ENCODE data around the gene COL23A1. TPM values are rescaled to one million over a fixed set of nuclear protein-coding genes. Genes with fewer than 3 reads are reported as not detected.

Gene COL23A1
- total and polyA plus RNA-seq, 2 donors (not counting 1 experiment from before 2014, with no cell fraction given) = not detected

- H2AFZ ChIP-seq (ENCODE audit: low read length) = no peak overlapping the region
- no peak for DNase-seq (ENCODE audit: low read depth in 2 of 2)
Observed at GRCh38 chr5:178384816-178385495, 205.2 kb downstream of the COL23A1 start.

GRCh38 chr5:178383919-178384815, 206.0 kb downstream of the COL23A1 start:
- H3K9ac ChIP-seq (ENCODE audit: insufficient read depth, low read length) = no peak overlapping the region
- TF ChIP-seq CTCF (conservative IDR thresholded peaks at IDR 0.05 in 1 of 2, IDR thresholded peaks at IDR 0.05 in 1 of 2; ENCODE audit: low read depth in 1 of 2, low read length in 2 of 2) = no peak
- no peak for TF ChIP-seq EZH2 (IDR thresholded peaks at IDR 0.05; ENCODE audit: low read length, missing control alignments)
- H3K27me3 ChIP-seq (ENCODE audit: control insufficient read depth, insufficient read depth, low read length) = no peaks in the 10 kb centered on the region
- H3K4me2 ChIP-seq (ENCODE audit: extremely low read depth, insufficient read depth, low read length) = no peak overlapping the region
- no peak overlapping the region for H3K4me3 ChIP-seq (replicated peaks in 1 of 4; ENCODE audit: control extremely low read depth in 1 of 4, insufficient read depth in 1 of 4, low read depth in 3 of 4, low read length in 4 of 4)
- no peaks in the 10 kb centered on the region for H3K36me3 ChIP-seq (ENCODE audit: control insufficient read depth, insufficient read depth, low read length)
- no peaks in the 10 kb centered on the region for H3K4me1 ChIP-seq (ENCODE audit: control insufficient read depth, extremely low read depth, insufficient read depth, low read length)
- H3K79me2 ChIP-seq (ENCODE audit: control insufficient read depth, insufficient read depth, low read length) = no peaks in the 10 kb centered on the region
- no peak for DNase-seq (ENCODE audit: low read depth in 2 of 2)
- H3K9me3 ChIP-seq (ENCODE audit: control insufficient read depth, insufficient read depth, low read depth, low read length) = no peaks in the 10 kb centered on the region
- no peak overlapping the region for H3K27ac ChIP-seq (ENCODE audit: insufficient read depth, low read length)
- no peaks in the 10 kb centered on the region for H4K20me1 ChIP-seq (ENCODE audit: control insufficient read depth, extremely low read depth, insufficient read depth, low read length)
- no peak overlapping the region for H2AFZ ChIP-seq (ENCODE audit: low read length)

More at GRCh38 chr5:178384816-178385495, 205.2 kb downstream of the COL23A1 start:
- no peaks in the 10 kb centered on the region for H3K9me3 ChIP-seq (ENCODE audit: control insufficient read depth, insufficient read depth, low read depth, low read length)
- no peak for TF ChIP-seq CTCF (conservative IDR thresholded peaks at IDR 0.05 in 1 of 2, IDR thresholded peaks at IDR 0.05 in 1 of 2; ENCODE audit: low read depth in 1 of 2, low read length in 2 of 2)
- no peak for TF ChIP-seq EZH2 (IDR thresholded peaks at IDR 0.05; ENCODE audit: low read length, missing control alignments)
- H4K20me1 ChIP-seq (ENCODE audit: control insufficient read depth, extremely low read depth, insufficient read depth, low read length) = no peaks in the 10 kb centered on the region
- no peaks in the 10 kb centered on the region for H3K79me2 ChIP-seq (ENCODE audit: control insufficient read depth, insufficient read depth, low read length)
- no peak overlapping the region for H3K4me3 ChIP-seq (replicated peaks in 1 of 4; ENCODE audit: control extremely low read depth in 1 of 4, insufficient read depth in 1 of 4, low read depth in 3 of 4, low read length in 4 of 4)
- H3K27ac ChIP-seq (ENCODE audit: insufficient read depth, low read length) = no peak overlapping the region
- H3K9ac ChIP-seq (ENCODE audit: insufficient read depth, low read length) = no peak overlapping the region
- H3K36me3 ChIP-seq (ENCODE audit: control insufficient read depth, insufficient read depth, low read length) = no peaks in the 10 kb centered on the region
- H3K4me2 ChIP-seq (ENCODE audit: extremely low read depth, insufficient read depth, low read length) = no peak overlapping the region
- H3K4me1 ChIP-seq (ENCODE audit: control insufficient read depth, extremely low read depth, insufficient read depth, low read length) = no peaks in the 10 kb centered on the region
- no peaks in the 10 kb centered on the region for H3K27me3 ChIP-seq (ENCODE audit: control insufficient read depth, insufficient read depth, low read length)

- H2AFZ ChIP-seq (ENCODE audit: low read length) = no peak overlapping the region
- H3K4me1 ChIP-seq (ENCODE audit: control insufficient read depth, extremely low read depth, insufficient read depth, low read length) = no peaks in the 10 kb centered on the region
- no peak overlapping the region for H3K4me2 ChIP-seq (ENCODE audit: extremely low read depth, insufficient read depth, low read length)
- H3K27ac ChIP-seq (ENCODE audit: insufficient read depth, low read length) = no peak overlapping the region
- H3K4me3 ChIP-seq (replicated peaks in 1 of 4; ENCODE audit: control extremely low read depth in 1 of 4, insufficient read depth in 1 of 4, low read depth in 3 of 4, low read length in 4 of 4) = no peak overlapping the region
- no peaks in the 10 kb centered on the region for H3K9me3 ChIP-seq (ENCODE audit: control insufficient read depth, insufficient read depth, low read depth, low read length)
- H4K20me1 ChIP-seq (ENCODE audit: control insufficient read depth, extremely low read depth, insufficient read depth, low read length) = no peaks in the 10 kb centered on the region
- no peaks in the 10 kb centered on the region for H3K27me3 ChIP-seq (ENCODE audit: control insufficient read depth, insufficient read depth, low read length)
- no peaks in the 10 kb centered on the region for H3K36me3 ChIP-seq (ENCODE audit: control insufficient read depth, insufficient read depth, low read length)
- DNase-seq (ENCODE audit: low read depth in 2 of 2) = no peak
- TF ChIP-seq EZH2 (IDR thresholded peaks at IDR 0.05; ENCODE audit: low read length, missing control alignments) (no peak), CTCF (conservative IDR thresholded peaks at IDR 0.05 in 1 of 2, IDR thresholded peaks at IDR 0.05 in 1 of 2; ENCODE audit: low read depth in 1 of 2, low read length in 2 of 2) (no peak)
- H3K79me2 ChIP-seq (ENCODE audit: control insufficient read depth, insufficient read depth, low read length) = no peaks in the 10 kb centered on the region
- H3K9ac ChIP-seq (ENCODE audit: insufficient read depth, low read length) = no peak overlapping the region
Observed at GRCh38 chr5:178383301-178383918, 206.8 kb downstream of the COL23A1 start.

Measured in fibroblast of lung (primary cell).